Bone marrow (tissue), 2 donors: ENCODE data around the gene WDR81.
"Not testable (repeated sequence)": the region's sequence is repeated elsewhere in the genome, so short reads cannot be mapped to it uniquely, and the experiment has no call there.

Experiments used
- DNase-seq, 2 donors: peaks; one replicate each; lab custom pipeline; 2025; lab: John Stamatoyannopoulos, UW

The WDR81 gene

DNA sequence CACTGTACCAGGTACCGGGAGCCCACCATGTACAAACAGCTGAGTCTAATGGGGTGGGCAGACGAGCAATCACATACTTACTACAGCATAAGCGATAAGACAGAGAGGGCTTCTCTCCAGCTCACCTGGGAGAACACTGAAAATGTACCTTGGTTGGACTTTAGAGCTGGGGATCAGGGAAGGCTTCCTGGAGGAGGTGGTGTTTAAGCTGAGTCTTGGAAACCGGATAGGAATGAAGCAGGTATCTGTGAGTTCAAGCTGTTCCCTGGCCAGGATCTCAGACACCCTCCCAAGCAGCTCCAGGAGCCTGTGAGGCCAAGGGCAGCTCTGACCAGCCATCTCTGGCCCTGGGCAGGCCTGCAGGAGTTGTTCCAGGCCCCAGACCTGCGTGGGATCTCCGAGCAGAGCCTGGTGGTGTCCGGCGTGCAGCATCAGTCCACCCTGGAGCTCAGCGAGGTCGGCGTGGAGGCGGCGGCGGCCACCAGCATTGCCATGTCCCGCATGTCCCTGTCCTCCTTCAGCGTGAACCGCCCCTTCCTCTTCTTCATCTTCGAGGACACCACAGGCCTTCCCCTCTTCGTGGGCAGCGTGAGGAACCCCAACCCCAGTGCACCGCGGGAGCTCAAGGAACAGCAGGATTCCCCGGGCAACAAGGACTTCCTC is 29.4 kb downstream of the WDR81 start:
- no peak for DNase-seq

GRCh38 chr17:1754430-1755112 is 30.1 kb downstream of the WDR81 start:
- no peak for DNase-seq

GRCh38 chr17:1755252-1755826 is 30.8 kb downstream of the WDR81 start:
- no peak for DNase-seq

GRCh38 chr17:1755827-1756262 is 31.3 kb downstream of the WDR81 start:
- no peak for DNase-seq

GRCh38 chr17:1758807-1759206 is 34.3 kb downstream of the WDR81 start:
- peak in 1 of 2 donors; percentile 45 for DNase-seq

DNA sequence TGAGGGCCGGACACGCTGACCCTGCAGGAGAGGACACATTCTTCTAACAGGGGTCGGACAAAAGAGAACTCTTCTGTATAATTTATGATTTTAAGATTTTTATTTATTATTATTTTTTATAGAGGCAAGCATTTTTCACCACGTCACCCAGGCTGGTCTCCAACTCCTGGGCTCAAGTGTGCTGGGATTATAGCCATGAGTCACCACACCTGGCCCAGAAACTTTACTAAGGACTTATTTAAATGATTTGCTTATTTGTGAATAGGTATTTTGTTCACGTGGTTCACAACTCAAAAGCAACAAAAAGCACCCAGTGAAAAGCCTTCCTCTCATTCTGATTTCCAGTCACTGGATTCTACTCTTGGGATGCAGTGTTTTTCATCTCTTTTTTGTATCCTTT is 35.0 kb downstream of the WDR81 start:
- no peak for DNase-seq

GRCh38 chr17:1762233-1762900 is 37.9 kb downstream of the WDR81 start:
- DNase-seq = no peak

DNA sequence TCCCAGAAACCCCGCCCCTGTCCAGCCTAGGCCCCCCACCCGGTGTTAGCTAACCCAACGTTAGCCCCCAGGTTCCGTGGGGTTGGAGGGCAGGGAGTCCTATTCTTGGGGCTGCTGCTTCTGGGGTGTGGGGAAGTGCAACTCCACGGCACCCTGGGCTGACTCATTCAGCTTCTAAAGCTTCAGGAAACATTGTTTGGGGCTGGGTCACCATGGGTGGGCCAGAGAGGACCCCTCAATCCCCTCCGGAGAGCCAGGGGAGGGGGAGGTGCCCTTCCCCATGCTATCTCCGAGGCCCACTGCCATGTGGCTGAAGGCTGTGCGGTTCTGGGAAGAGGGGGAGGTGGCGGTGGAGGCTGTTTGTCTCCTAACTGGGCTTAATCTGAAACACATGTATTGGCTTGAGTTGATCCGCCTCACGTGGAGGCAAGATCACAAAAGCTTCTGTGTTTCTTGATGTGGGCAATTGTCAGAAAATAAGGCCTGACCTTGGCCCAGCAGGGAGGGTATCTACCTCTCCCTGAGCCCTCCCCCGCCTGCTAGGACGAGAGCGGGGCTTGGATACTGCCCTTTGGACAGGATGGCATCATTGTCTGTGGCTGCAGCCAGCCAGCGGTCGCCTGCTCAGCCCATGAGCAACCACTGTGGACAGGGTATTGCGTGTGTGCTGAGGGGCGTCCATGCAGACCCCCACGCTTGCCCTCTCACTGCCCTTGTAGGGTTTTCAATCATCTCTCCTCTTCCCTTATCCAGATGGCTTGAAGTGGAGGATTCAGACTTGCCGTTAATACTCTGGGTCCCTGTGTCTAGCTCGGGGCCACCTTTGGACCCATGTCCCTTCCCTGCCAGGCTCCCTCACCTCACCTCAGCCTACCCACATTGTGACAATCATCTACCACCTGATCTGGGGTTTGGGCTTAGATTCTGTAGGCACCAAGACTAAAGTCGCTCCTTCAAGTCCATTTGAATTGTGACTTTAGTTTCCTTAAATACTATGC is 38.7 kb downstream of the WDR81 start:
- peak; percentile 38 to 39 for DNase-seq

GRCh38 chr17:1764284-1764683 is 39.8 kb downstream of the WDR81 start:
- peak in 1 of 2 donors; percentile 85 for DNase-seq

- DNase-seq = not testable (repeated sequence)
These were observed 40.2 kb downstream of the WDR81 start for GRCh38 chr17:1764705-1765104.

DNA sequence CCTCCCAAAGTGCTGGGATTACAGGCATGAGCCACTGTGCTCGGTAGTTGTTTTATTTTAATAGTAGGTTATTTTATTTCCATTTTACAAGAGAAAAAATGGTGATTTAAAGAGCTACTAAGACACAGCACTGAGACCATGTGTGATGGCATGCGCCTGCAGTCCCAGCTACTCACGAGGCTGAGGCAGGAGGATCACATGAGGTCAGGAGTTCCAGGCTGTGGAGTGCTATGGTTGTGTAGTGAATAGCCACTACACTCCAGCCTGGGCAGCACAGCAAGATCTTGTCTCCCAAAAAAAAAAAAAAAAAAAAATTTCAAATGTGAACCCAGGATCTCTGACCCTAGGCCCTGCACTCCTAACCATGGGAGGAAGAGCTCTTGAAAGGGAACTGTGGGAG is 41.1 kb downstream of the WDR81 start:
- DNase-seq = no peak

DNA sequence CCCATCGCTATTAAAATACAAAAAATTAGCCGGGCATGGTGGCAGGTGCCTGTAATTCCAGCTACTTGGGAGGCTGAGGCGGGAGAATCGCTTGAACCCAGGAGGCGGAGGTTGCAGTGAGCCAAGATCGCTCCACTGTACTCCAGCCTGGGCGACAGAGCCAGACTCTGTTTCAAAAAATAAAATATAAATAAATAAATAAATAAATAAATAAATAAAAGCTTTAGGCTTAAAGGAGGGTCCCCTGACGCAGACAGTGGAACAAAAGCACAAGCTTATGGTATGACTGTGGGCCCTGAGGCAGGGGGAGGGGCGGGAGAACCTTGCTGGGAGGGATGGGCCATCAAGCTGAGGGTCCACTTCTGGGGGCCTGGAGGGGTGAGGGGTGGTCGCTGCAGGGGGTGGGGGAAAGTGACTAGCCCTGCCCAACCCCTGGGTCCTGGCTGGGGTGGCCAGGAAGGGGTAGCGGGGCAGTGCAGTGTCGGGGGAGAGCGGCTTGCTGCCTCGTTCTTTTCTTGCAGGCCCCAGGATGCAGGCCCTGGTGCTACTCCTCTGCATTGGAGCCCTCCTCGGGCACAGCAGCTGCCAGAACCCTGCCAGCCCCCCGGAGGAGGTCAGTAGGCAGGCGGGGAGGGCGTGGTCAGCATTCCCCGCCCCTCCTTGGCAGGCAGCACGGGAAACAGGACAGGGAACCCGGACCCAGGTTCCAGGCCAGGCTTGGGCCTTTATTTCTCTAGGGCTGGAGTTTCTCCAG is 42.1 kb downstream of the WDR81 start:
- no peak for DNase-seq

DNA sequence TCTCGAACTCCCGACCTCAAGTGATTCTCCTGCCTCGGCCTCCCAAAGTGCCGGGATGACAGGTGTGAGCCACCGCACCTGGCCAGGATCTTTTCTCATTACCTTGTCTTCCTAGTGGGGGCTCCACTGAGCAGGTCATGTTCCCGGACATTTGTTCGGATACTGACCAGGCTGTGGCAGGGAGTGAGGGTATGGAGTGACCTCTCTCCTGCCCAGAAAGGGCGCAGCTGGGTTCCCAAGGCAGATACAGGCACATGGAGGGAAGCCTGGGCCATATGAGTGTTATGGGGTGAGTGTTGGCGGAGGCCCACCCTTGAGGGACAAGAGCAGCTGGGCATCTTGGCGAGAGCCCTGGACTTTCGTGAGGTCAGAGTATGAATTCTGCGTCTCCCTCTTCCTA is 42.9 kb downstream of the WDR81 start:
- no peak for DNase-seq

DNA sequence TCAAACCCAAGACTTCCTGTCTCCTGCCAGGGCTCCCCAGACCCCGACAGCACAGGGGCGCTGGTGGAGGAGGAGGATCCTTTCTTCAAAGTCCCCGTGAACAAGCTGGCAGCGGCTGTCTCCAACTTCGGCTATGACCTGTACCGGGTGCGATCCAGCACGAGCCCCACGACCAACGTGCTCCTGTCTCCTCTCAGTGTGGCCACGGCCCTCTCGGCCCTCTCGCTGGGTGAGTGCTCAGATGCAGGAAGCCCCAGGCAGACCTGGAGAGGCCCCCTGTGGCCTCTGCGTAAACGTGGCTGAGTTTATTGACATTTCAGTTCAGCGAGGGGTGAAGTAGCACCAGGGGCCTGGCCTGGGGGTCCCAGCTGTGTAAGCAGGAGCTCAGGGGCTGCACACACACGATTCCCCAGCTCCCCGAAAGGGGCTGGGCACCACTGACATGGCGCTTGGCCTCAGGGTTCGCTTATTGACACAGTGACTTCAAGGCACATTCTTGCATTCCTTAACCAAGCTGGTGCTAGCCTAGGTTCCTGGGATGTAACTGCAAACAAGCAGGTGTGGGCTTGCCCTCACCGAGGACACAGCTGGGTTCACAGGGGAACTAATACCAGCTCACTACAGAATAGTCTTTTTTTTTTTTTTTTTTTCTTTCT is 45.4 kb downstream of the WDR81 start:
- DNase-seq = no peak

DNA sequence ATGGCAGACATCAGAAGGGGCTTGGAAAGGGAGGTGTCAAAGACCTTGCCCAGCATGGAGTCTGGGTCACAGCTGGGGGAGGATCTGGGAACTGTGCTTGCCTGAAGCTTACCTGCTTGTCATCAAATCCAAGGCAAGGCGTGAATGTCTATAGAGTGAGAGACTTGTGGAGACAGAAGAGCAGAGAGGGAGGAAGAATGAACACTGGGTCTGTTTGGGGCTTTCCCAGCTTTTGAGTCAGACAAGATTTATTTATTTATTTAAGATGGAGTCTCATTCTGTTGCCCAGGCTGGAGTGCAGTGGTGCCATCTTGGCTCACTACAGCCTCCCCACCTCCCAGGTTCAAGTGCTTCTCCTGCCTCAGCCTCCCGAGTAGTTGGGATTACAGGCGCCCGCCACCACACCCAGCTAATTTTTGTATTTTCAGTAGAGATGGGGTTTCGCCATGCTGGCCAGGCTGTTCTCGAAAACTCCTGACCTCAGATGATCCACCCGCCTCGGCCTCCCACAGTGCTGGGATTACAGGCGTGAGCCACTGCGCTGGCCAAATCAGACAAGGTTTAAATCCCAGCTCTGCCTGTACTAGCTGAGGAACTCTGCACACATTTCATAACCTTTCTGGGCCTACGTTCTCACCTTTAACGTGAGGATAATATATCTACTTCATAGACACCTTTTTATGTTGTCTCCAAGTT is 48.6 kb downstream of the WDR81 start:
- DNase-seq = not testable (repeated sequence)

DNA sequence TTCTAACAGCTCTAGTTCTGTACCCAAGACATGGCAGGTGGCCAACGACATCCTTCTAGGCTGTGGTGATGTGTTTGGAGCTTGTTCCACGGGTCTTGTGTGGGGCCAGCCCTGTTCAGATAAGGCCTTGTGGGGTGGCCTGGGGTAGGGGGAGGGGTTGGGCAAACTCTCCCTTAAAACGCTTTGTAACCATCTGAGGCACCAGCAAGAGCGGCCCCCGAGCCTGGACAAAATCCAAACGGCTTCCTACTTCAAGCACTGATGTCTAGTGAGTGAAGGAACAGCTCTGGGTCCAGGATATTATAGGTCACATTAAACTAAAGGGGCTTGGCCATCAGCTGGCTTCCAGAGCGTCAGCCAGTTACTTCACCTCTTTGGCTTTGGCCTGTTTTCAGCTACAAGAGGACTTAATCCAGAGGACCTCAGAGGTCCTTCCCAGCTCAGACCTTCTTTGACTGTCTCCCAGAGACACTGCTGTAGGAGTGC is 49.2 kb downstream of the WDR81 start:
- no peak for DNase-seq

DNA sequence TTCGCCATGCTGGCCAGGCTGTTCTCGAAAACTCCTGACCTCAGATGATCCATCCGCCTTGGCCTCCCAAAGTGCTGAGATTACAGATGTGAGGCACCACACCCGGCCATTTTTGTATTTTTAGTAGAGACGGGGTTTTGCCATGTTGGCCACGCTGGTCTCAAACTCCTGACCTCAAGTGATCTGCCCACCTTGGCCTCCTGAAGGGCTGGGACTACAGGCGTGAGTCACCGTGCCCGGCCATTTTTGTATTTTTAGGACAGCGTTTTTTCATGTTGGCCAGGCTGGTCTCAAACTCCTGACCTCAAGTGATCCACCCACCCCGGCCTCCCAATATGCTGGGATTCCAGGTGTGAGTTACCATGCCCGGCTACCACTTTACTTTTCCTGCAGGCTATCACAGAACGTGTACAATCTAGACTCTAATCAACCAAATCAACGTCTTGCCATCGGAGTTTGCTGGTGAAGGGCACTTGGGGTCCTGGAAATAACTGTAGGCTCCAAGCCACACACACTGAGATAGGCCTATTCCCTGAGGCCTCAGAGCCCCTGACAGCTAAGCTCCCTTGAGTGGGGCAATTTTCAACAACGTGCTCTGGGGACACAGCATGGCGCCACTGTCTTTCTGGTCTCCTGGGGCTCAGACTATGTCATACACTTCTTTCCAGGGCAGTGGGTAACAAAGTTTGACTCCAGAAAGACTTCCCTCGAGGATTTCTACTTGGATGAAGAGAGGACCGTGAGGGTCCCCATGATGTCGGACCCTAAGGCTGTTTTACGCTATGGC is 50.1 kb downstream of the WDR81 start:
- DNase-seq = no peak

DNA sequence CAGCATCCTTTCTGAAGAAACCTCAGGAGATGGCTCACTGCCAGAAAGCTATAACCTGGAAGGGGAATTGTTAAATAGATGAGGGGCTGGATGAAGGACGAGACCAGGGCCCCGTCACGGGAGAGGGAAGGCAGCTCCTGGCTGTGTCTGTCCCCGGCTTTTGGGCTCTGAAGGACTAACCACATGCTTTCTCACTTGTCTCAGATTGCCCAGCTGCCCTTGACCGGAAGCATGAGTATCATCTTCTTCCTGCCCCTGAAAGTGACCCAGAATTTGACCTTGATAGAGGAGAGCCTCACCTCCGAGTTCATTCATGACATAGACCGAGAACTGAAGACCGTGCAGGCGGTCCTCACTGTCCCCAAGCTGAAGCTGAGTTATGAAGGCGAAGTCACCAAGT is 51.8 kb downstream of the WDR81 start:
- no peak for DNase-seq

DNA sequence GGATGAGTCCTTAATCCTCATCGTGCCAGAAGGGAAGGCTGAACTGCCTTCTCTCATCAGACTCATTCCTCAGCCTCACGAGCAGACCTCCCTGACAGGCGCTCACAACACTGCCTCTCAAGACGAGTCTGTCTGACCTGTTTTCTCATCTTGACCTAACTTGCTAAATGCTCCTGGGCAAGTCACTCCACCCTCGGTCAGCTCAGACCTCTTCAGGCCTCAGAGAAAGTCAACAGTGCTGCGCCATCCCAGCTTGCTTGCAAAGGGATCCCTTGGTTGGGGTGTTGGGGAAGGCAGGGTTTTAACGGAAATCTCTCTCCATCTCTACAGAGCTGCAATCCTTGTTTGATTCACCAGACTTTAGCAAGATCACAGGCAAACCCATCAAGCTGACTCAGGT is 52.4 kb downstream of the WDR81 start:
- no peak for DNase-seq
